ENCODE measurements around the gene NCAM1.
"Not testable (repeated sequence)": the region's sequence is repeated elsewhere in the genome, so short reads cannot be mapped to it uniquely, and the experiment has no call there.

The NCAM1 gene

GRCh38 chr11:113022262-113022661, 61.0 kb downstream of the NCAM1 start:
- DNase-seq, result no peak

GRCh38 chr11:113023228-113023627, 62.0 kb downstream of the NCAM1 start:
- DNase-seq, result no peak

- no peak for DNase-seq
Observed at GRCh38 chr11:113023986-113024385, 62.8 kb downstream of the NCAM1 start.

- DNase-seq, result no peak
Observed at GRCh38 chr11:113026778-113027177, 65.6 kb downstream of the NCAM1 start.

GRCh38 chr11:113034576-113034975, 73.4 kb downstream of the NCAM1 start:
- DNase-seq, result no peak

GRCh38 chr11:113035708-113036107, 74.5 kb downstream of the NCAM1 start:
- no peak for DNase-seq

- no peak for DNase-seq
Observed at GRCh38 chr11:113043698-113044097, 82.5 kb downstream of the NCAM1 start.

GRCh38 chr11:113045146-113045545, 83.9 kb downstream of the NCAM1 start:
- DNase-seq, result no peak

GRCh38 chr11:113046866-113047265, 85.6 kb downstream of the NCAM1 start:
- no peak for DNase-seq

- DNase-seq, result no peak
Observed at GRCh38 chr11:113048820-113049768, 87.9 kb downstream of the NCAM1 start.

GRCh38 chr11:113053042-113053441, 91.8 kb downstream of the NCAM1 start:
- not testable (repeated sequence) for DNase-seq

- no peak for DNase-seq
Observed at GRCh38 chr11:113057038-113057437, 95.8 kb downstream of the NCAM1 start.

- DNase-seq, result no peak
Observed at GRCh38 chr11:113059548-113059947, 98.3 kb downstream of the NCAM1 start.

GRCh38 chr11:113065330-113065729, 104.1 kb downstream of the NCAM1 start:
- no peak for DNase-seq

- DNase-seq, result no peak
Observed at GRCh38 chr11:113072237-113072858, 111.1 kb downstream of the NCAM1 start.

- DNase-seq, result no peak
Observed at GRCh38 chr11:113073290-113073953, 112.2 kb downstream of the NCAM1 start.

GRCh38 chr11:113075586-113076095, 114.4 kb downstream of the NCAM1 start:
- no peak for DNase-seq

GRCh38 chr11:113077379-113077778, 116.2 kb downstream of the NCAM1 start:
- no peak for DNase-seq

- no peak for DNase-seq
Observed at GRCh38 chr11:113082341-113082955, 121.2 kb downstream of the NCAM1 start.

GRCh38 chr11:113083571-113083970, 122.4 kb downstream of the NCAM1 start:
- no peak for DNase-seq

GRCh38 chr11:113084297-113084696, 123.1 kb downstream of the NCAM1 start:
- no peak for DNase-seq

GRCh38 chr11:113085446-113085845, 124.2 kb downstream of the NCAM1 start:
- DNase-seq, result no peak

GRCh38 chr11:113087706-113088105, 126.5 kb downstream of the NCAM1 start:
- DNase-seq, result no peak

Data from NCI-H524 treated with DMSO at 0.1 percent for 48 hours (cell line).